Activated naive CD8-positive, alpha-beta T cell treated with anti-CD3 and anti-CD28 coated beads for 36 hours (primary cell): ENCODE results near the gene ROPN1L. TPM values are rescaled to one million over a fixed set of nuclear protein-coding genes. Genes with fewer than 3 reads are reported as not detected.

Experiments used
- DNase-seq: peaks from one replicate; pipeline ENCODE4 v3.0.0; 2021
- H3K27ac Mint-ChIP-seq: one replicate; pipeline ENCODE4 v1.8.0; 2022; ENCODE audit warnings: mild to moderate bottlenecking, moderate library complexity, mixed read lengths
- H3K27me3 Mint-ChIP-seq: one replicate; pipeline ENCODE4 v1.8.0; 2022; ENCODE audit warnings: mild to moderate bottlenecking, mixed read lengths
- H3K36me3 Mint-ChIP-seq: one replicate; pipeline ENCODE4 v1.8.0; 2021; ENCODE audit warnings: mild to moderate bottlenecking, mixed read lengths
- H3K4me1 Mint-ChIP-seq: one replicate; pipeline ENCODE4 v1.8.0; 2021; ENCODE audit warnings: mixed read lengths
- H3K4me3 Mint-ChIP-seq: one replicate; pipeline ENCODE4 v1.8.0; 2022; ENCODE audit warnings: mild to moderate bottlenecking, moderate library complexity, mixed read lengths
- H3K9me3 Mint-ChIP-seq: one replicate; pipeline ENCODE4 v1.8.0; 2022; ENCODE audit warnings: mixed read lengths
- total RNA-seq, 2 experiments: library from RNA; stranded (reverse); gene quantifications; one replicate each; pipeline ENCODE4 v1.2.3, GENCODE V29; 2021

Gene ROPN1L
- total RNA-seq, 2 experiments from 2014 or later: not detected

DNA sequence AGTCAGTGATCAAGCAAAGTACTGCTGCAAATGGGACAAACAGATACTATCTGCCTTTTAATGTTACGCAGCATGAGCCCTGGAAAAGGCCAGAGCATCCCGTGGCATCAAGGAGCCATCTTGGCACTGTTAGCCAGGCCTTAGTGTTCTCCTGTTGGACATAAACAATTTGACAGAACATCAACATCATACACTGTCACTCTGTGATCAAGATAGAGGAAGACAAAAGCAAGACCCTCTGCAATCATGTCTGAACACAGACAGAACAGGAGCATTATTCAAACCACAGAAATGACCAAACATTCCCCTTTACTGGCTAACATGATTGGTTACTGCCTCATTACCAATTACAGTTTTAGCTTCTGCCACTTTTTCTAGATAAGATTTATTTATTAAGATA, 21.2 kb upstream of the ROPN1L start:
- Mint-ChIP-seq H3K27ac (peak overlapping the region; percentile 22), H3K4me1 (peaks cover 30% of the 10 kb centered on the region), H3K4me3 (no peak overlapping the region), H3K9me3 (no peaks in the 10 kb centered on the region), H3K36me3 (peaks cover 52% of the 10 kb centered on the region), H3K27me3 (no peaks in the 10 kb centered on the region)
- DNase-seq: no peak

DNA sequence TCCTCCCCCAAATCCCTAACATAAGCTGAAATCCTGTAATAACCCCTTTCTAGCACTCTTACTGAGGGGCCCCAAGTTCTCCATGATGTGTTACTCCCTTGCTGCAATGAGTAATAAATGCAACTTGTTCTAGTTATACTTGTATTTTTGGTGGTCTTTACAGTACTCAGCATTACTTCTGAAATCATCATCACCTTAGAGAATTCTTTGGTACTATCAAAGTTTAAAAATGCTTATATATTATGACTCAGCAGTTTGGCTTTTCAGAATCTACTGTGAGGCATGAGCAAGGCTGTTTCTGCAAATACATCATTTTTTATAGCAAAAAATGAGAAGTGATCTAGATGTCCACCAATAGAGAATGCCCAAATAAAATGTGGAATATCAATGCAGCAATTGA, 20.7 kb upstream of the ROPN1L start:
- Mint-ChIP-seq H3K4me1 (peaks cover 30% of the 10 kb centered on the region), H3K4me3 (no peak overlapping the region), H3K36me3 (peaks cover 50% of the 10 kb centered on the region), H3K27me3 (no peaks in the 10 kb centered on the region), H3K27ac (no peak overlapping the region), H3K9me3 (no peaks in the 10 kb centered on the region)
- DNase-seq: no peak

DNA sequence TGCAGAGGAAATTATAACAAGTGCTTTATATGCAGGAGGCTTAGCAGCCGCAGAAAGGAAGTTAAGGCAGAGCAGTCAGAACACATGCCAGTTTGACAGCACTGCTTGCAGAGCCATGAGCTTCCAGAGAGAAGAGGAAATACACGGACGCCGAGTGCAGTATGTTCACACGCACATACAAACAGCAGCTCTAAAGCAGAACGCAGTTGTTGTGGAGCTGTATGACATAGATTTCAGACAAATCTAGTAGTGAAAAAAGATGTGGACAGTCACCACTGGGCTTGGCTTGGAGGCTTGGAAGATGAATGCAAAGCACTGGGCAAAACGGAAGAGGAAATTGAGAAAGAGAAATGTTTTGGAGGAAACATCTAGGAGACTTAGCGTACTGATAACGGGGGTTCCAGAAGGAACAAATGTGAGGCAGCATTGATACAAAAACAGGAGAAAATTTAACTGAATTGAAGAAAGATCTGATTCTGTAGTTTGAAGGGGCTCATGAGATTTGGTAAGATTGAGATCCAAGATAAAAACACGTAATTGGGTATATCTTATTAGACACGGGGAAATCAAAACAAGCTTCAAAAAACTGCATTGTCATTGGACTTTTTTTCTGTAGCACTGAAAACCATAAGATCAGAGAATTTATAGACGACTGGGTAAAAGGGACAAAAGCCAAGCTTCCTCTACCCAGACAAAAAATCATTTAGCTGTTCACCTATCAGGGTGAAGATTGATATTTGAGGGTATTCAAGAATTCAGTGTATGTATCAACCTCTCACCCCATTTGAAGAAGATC, 19.6 kb upstream of the ROPN1L start:
- DNase-seq: no peak
- H3K27ac Mint-ChIP-seq: peak overlapping the region; percentile 8
- no peaks in the 10 kb centered on the region for H3K9me3 Mint-ChIP-seq
- peaks cover 30% of the 10 kb centered on the region for H3K4me1 Mint-ChIP-seq
- no peak overlapping the region for H3K4me3 Mint-ChIP-seq
- peaks cover 54% of the 10 kb centered on the region for H3K36me3 Mint-ChIP-seq
- no peaks in the 10 kb centered on the region for H3K27me3 Mint-ChIP-seq

DNA sequence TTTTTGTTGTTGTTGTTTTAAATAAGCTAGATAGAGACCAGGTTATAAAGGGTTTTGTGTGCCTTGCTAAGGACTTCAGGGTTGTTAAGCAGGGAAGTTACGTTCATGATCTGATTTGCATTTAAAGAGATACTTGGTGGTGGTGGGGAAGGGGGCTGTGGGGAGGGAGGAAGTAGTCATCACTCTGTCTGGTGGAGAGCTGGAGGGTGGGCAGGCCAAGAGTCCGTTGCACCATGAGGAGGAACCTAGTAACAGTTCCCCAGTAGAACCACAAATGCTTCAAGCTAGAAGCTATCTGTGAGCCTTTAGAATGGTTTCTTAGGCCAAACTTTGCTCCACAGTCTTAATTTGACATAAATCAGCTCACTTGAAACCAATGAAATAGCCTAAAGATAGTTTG, 18.7 kb upstream of the ROPN1L start:
- Mint-ChIP-seq H3K4me1 (peaks cover 30% of the 10 kb centered on the region), H3K4me3 (no peak overlapping the region), H3K27me3 (no peaks in the 10 kb centered on the region), H3K9me3 (no peaks in the 10 kb centered on the region), H3K27ac (no peak overlapping the region), H3K36me3 (peaks cover 52% of the 10 kb centered on the region)
- DNase-seq: no peak

DNA sequence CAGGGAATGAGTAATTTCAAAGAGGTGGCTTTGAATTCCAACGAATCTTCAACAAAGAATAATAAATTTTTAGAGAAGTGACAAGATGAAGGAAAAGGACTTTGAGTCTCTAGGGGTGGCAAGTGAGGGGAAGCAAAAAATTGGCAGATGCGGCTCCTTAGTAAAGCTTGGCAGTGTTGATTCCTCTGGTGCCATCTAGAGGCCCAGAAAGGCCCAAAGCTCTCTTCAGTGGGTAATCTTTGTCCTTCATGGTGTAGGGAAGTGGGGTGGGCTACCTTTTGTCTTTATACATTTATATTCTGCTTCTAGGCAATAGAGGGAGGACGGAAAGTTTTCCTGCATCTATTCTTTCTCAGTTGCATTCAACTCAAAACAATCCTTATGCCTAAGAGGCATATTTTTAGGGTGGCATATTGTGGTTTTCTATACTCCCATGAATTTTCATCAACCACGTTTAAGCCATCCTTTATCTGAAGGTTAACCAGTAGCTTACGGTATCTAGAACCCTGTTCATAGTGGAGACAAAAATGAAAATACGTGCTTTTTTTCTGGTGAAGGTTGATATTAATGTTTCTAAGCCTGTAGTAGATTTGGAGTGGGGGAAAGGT, 17.5 kb upstream of the ROPN1L start:
- H3K4me1 Mint-ChIP-seq: peaks cover 24% of the 10 kb centered on the region
- H3K27me3 Mint-ChIP-seq: no peaks in the 10 kb centered on the region
- no peak for DNase-seq
- H3K36me3 Mint-ChIP-seq: peaks cover 43% of the 10 kb centered on the region
- H3K4me3 Mint-ChIP-seq: no peak overlapping the region
- no peak overlapping the region for H3K27ac Mint-ChIP-seq
- H3K9me3 Mint-ChIP-seq: no peaks in the 10 kb centered on the region

DNA sequence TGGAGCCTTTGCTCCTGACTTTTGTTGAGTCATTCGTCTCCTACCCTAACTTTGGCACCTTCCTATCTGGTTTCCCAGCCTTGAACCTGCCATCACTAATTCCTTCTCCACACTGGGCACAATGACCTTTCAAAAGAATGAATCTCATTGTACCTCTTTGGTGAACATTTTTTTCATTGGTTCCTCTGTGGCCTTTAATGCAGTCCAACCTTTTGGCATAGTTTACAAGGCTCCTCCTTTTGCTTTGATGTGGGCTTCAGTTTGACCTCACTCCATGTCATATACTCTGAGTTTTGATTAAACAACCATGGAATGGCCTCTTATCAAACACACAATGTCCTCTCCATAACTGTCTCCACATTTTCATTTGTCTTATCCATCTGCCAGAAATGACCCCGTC, 14.5 kb upstream of the ROPN1L start:
- DNase-seq: no peak
- H3K9me3 Mint-ChIP-seq: no peaks in the 10 kb centered on the region
- H3K27me3 Mint-ChIP-seq: no peaks in the 10 kb centered on the region
- H3K4me1 Mint-ChIP-seq: peaks cover 1% of the 10 kb centered on the region
- H3K4me3 Mint-ChIP-seq: no peak overlapping the region
- peak overlapping the region; percentile 43 for H3K27ac Mint-ChIP-seq
- H3K36me3 Mint-ChIP-seq: peaks cover 25% of the 10 kb centered on the region

DNA sequence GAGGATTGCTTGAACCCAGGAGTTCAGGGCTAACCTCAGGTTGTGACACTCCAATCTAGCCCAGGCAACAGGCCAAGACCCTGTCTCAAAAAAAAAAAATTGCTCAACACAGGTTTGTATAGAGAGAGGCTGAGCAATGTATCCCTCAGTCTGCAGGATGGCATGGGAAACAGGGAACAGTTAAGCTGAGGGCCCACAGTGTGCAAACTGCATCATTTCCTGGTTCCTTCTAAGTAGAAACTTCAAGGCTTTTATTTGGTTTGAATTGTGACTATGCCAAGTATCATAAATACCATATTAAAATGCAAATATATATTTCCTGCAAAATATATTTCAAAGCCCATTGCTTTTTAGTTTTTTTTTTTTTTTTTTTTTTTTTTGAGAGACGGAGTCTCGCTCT, 13.7 kb upstream of the ROPN1L start:
- no peaks in the 10 kb centered on the region for H3K9me3 Mint-ChIP-seq
- no peaks in the 10 kb centered on the region for H3K27me3 Mint-ChIP-seq
- no peak for DNase-seq

DNA sequence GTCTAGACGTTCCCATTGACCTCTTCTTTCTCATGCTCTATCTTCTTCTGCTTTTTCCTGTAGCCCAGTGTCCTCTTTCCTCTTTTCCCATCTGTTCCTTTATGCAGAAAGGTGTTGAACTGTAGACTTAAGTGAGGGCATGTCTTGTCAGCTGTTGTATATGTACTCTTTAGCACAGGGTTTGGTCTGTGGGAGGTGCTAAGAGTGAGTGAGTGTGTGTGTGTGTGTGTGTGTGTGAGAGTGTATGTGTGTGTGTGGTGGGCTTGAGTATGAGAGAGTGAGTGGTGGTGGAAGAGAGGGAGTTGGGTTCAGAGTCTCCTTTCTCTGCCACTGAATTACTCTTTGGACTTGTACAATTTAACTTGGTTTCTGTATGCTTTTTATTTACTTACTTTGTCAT, 10.3 kb upstream of the ROPN1L start:
- peaks cover 3% of the 10 kb centered on the region for H3K4me1 Mint-ChIP-seq
- H3K27ac Mint-ChIP-seq: peak overlapping the region; percentile 1
- no peaks in the 10 kb centered on the region for H3K9me3 Mint-ChIP-seq
- no peak overlapping the region for H3K4me3 Mint-ChIP-seq
- peaks cover 29% of the 10 kb centered on the region for H3K36me3 Mint-ChIP-seq
- no peaks in the 10 kb centered on the region for H3K27me3 Mint-ChIP-seq
- DNase-seq: no peak

More for the DNA sequence above, 13.7 kb upstream of the ROPN1L start:
- H3K36me3 Mint-ChIP-seq: peaks cover 26% of the 10 kb centered on the region
- H3K27ac Mint-ChIP-seq: no peak overlapping the region
- no peaks in the 10 kb centered on the region for H3K4me1 Mint-ChIP-seq
- no peak overlapping the region for H3K4me3 Mint-ChIP-seq

DNA sequence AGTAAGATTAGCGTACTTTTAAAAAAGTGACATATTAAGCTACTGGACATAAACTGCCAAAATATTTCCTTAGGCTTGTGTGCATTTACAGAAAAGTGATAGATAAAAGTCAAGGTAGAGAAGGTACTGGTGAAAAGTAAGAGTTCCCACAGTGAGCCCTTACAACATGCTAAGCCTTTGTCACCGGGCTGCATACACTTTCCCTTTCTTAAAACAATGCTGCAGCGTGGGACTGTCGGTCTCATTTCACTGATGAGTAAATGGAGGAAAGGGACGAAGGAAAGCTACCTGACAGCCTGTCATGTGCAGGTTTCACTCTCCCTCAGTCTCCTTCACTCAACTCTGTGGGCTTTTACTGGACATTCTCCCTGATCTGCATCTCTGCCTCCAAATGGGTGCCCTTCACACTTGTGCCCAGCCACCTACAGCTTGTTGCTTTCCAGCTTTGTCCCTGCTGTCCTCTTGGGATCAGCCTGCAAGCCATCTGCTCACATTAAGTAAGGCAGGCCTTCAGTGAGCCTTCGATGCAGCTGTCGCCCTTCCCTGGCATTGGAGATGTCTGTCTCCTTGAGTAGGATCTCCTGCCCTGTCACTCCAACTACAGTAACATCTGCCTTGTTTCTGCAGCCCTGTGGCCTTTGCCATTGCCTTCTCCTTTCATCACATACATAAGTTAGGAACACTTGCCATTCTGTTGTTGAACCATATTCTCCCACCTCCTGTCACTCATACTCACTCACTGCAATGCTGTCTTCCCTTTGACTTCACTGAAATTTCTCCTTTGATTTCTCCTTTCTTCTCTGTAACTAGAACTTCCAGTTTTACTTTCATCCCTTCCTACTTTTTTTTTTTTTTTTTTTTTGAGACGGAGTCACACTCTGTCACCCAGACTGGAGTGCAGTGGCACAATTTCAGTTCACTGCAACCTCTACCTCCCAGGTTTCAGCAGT, 9.3 kb upstream of the ROPN1L start:
- Mint-ChIP-seq H3K9me3 (no peaks in the 10 kb centered on the region), H3K27ac (peak overlapping the region; percentile 6)

DNA sequence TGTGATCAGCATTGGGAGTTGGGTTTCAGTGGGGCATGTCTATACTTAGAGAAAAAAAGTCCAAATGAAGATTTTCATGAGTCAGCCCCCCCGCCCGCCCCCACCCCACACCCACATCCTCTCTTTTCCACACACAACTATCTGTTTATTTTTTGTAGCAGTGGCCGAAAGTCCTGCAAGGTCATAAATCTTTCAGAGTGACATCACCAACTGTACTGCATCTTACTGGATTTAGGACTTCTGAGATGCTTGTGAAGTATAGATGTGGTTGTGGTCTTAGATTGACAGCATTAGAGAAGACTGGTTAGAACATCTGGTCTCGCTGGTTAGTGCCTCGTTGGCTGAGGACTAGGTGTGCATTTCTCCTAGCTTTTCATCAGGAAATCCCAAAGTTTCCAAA, 7.3 kb upstream of the ROPN1L start:
- H3K4me1 Mint-ChIP-seq: peaks cover 3% of the 10 kb centered on the region
- no peak for DNase-seq
- no peak overlapping the region for H3K4me3 Mint-ChIP-seq
- H3K9me3 Mint-ChIP-seq: no peaks in the 10 kb centered on the region
- H3K27ac Mint-ChIP-seq: no peak overlapping the region
- no peaks in the 10 kb centered on the region for H3K27me3 Mint-ChIP-seq
- H3K36me3 Mint-ChIP-seq: peaks cover 21% of the 10 kb centered on the region

More for the DNA sequence above, 9.3 kb upstream of the ROPN1L start:
- Mint-ChIP-seq H3K27me3 (no peaks in the 10 kb centered on the region), H3K4me1 (peaks cover 3% of the 10 kb centered on the region), H3K36me3 (peaks cover 23% of the 10 kb centered on the region), H3K4me3 (no peak overlapping the region)
- DNase-seq: no peak

DNA sequence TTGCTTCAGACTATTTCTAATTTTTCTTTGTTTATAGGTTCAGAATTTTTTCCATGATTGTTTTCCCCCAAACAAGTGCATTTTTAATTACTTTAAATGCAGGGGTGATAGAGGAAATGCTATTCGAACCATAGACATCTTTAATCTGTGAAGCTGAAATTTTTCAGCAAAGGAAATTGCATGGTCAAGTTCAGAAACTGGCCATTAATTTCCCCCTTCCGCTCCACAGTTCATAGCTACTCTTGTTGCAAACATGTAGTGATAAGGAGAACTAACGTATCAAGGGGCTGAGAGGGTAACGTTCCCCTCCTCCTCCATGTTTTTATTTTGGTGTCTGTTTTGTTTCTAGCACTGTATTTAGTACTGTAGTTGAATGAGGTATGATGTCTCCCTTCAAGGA, 3.4 kb upstream of the ROPN1L start:
- H3K9me3 Mint-ChIP-seq: no peaks in the 10 kb centered on the region
- H3K4me3 Mint-ChIP-seq: no peak overlapping the region
- H3K27ac Mint-ChIP-seq: no peak overlapping the region
- peaks cover 8% of the 10 kb centered on the region for H3K36me3 Mint-ChIP-seq
- DNase-seq: no peak
- H3K27me3 Mint-ChIP-seq: peaks cover 6% of the 10 kb centered on the region
- H3K4me1 Mint-ChIP-seq: peaks cover 16% of the 10 kb centered on the region

DNA sequence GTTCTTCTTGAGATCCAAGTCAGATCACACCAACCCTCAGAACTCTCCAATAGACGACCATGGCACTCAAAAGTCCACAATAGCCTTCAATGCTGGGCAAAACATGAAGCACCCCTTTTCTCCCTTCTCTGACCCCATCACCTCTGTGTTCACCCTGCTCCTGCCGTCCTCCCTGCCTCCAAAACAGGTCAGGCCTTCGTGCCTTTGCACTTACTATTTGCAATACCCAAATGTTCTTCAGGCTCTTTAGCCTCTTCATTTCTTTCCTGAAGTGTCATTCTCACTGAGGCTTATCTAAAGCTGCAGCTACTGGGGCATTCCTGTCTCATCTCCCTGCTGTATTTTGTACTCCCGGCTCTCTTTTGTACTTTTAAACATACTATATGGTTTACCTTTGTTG, 2.0 kb upstream of the ROPN1L start:
- peaks cover 6% of the 10 kb centered on the region for H3K27me3 Mint-ChIP-seq
- H3K27ac Mint-ChIP-seq: no peak overlapping the region
- peaks cover 2% of the 10 kb centered on the region for H3K36me3 Mint-ChIP-seq
- no peak for DNase-seq
- H3K4me1 Mint-ChIP-seq: peaks cover 13% of the 10 kb centered on the region
- H3K9me3 Mint-ChIP-seq: no peaks in the 10 kb centered on the region
- H3K4me3 Mint-ChIP-seq: no peak overlapping the region

DNA sequence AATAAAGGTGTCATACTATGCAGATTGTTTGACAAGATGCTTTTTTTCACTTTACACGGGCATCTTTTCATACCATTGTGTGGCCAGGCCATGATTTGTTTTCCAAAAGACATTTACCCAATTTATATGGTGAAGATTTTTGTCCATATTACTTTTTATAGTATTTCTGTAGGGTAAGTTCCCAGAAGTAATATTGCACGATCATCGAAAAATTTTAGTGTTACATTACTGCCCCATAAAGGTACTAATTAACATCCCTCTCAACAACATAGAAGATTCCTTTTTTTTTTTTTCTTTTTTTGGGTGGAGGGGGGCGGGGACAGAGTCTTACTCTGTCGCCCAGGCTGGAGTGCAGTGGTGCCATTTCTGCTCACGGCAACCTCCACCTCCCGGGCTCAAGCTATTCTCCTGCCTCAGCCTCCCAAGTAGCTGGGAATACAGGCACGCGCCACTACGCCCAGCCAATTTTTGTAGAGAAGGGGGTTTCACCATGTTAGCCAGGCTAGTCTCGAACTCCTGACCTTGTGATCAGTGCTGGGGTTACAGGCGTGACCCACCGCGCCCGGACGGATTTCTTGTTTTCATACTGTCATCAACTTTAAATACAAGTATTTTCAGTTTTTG, 1.2 kb upstream of the ROPN1L start:
- no peak overlapping the region for H3K4me3 Mint-ChIP-seq
- H3K27ac Mint-ChIP-seq: no peak overlapping the region
- no peak for DNase-seq
- peaks cover 6% of the 10 kb centered on the region for H3K27me3 Mint-ChIP-seq
- peaks cover 19% of the 10 kb centered on the region for H3K4me1 Mint-ChIP-seq
- H3K9me3 Mint-ChIP-seq: peaks cover 4% of the 10 kb centered on the region
- no peaks in the 10 kb centered on the region for H3K36me3 Mint-ChIP-seq

DNA sequence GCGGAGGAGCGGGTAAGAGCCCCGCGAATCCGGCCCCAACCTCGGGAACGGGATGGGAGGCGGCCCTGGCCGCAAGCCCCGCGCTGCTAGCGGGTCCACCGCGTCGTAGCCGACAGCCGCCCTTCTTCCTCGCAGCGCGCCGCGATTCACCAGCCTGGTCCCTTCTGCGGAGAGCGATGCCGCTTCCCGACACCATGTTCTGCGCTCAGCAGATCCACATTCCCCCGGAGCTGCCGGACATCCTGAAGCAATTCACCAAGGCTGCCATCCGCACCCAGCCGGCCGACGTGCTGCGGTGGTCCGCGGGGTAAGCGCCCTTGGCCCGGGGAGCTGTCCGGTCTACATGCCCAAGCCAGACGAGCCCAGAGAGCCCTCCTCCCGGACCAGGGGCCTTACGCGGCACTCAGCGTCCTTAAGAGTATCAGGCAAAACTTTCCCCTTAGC, 335 bp downstream of the ROPN1L start:
- no peaks in the 10 kb centered on the region for H3K36me3 Mint-ChIP-seq
- peaks cover 31% of the 10 kb centered on the region for H3K4me1 Mint-ChIP-seq
- H3K9me3 Mint-ChIP-seq: peaks cover 4% of the 10 kb centered on the region
- H3K27ac Mint-ChIP-seq: no peak overlapping the region
- H3K27me3 Mint-ChIP-seq: peaks cover 6% of the 10 kb centered on the region
- peak overlapping the region; percentile 74 for H3K4me3 Mint-ChIP-seq
- DNase-seq: no peak

DNA sequence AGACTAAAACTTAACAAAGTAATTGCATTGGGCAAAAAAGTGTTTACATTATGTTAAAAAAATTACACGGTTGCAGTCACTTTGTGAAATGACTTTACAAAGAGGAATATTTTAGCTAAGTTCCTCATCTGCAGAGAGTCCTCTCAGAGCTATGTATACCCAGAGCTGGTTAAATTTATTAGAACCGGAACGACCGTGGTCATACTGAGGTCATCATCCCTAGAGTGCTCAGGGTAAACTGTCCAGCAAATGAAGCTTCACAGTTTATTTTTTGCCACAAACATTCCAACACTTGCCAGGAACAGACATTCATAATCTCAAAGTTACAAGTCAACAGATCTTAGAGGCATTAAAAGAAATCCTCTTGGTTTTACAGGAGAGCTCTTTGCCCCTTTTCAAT, 897 bp downstream of the ROPN1L start:
- Mint-ChIP-seq H3K27ac (no peak overlapping the region), H3K4me1 (peaks cover 32% of the 10 kb centered on the region), H3K4me3 (peak overlapping the region; percentile 74), H3K9me3 (peaks cover 4% of the 10 kb centered on the region), H3K27me3 (peaks cover 6% of the 10 kb centered on the region), H3K36me3 (no peaks in the 10 kb centered on the region)
- no peak for DNase-seq
